Measurements from ENCODE around the gene SLC30A10.
"Not testable (repeated sequence)": the region's sequence is repeated elsewhere in the genome, so short reads cannot be mapped to it uniquely, and the experiment has no call there.

SLC30A10 gene

DNA sequence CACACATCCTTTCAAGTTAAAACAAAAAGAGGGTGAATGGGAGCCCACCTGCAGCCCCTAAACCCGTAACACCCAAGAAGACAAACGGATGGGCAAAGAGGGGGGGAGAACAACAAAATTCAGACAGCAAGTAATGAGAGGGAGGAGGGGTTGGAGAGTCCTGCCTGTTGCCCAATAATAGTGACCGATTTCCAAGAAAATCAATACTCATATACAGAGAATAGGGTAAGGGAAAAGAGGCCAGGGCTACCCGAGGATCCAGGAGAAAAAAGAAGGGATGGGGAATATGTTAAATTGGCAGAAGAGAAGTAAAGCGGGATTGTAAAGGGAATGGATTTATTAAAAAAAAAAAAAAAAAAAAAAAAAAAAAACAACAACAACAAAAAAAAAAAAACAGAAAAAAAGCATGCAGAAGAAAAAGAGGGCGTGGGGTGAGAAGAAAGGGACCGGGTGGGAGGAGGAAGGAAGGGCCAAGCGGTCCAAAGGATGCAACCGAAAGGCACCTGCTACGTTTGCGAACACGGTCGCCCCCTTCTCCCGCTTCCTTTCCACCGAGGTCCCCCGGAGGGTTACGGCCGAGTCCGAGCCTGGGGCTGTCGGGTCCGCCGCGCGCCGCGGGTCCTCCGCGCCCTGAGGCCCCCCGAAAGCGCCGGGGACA, 930 bp downstream of the SLC30A10 start:
- no peak for DNase-seq (ENCODE audit: low spot score)

DNA sequence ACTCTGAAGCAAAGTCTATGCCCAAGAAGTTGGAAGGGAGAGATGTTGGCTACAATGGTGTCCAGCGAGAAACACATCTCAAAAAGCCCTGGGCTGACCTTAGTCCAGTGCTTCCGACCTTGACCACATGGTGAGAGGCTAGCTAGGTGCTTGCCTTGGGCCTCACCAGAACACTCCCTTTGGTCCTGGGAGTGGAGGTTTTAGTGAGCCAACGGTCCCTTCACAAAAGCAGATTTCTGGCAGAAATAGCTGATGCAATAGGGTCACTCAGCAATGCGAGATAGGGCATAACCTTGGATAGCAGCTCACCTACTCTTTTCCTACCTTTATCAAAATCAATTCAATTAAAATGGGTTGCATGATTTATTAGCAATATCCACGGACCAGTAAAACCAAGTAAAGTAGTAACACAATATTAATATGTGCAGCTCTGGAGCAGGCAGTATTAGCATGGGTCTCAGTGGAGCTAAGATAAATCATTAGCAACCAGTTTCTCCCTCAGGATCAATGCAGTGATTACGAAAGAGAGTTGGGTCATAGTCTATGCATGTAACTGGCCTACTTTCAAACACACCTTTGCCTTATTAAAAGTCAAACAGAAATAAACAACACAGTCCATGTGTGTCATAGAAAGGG, 1.9 kb downstream of the SLC30A10 start:
- no peak for DNase-seq (ENCODE audit: low spot score)

DNA sequence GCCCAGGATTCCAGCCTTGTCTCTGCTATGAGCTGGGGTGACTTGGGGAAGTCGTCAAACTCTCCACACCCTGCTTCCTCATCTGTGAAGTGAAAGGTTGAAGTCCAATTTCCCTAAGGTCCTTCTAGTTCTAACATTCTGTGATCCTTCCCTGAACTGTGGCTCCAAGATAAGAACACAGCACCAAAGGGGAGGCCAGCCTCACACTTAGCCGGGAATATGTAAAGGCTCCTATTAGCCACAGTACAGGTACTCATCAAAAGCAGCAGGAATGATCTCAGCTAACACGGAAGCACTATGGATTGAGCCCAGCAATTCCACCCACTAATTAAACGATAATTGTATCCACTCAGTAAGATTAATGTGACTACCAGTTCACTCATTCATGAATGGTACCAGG, 4.0 kb downstream of the SLC30A10 start:
- DNase-seq (ENCODE audit: low spot score), result no peak

DNA sequence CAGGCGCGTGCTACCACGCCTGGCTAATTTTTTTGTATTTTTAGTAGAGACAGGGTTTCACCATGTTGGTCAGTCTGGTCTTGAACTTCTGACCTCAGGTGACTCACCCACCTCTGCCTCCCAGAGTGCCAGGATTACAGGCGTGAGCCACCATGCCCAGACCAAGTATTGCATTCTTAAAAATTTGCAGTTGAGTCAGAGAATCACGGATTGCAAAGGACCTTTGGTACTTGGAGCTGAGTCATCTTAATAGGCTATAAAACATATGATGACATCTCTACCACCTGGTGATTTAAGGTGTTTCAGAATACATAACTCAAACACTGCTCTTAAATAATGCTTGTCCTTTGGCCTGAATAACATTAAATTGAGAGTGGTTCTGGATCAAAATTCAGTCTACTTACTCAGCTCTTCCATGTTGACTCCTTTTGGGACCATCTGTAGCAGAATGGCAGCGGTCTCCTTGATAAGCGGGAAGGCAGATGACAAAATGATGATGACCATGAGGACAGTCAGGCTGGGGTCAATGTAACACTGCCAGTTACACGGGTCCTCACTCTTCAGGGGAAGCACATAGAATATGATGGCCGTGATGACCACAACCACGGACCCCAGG, 10.4 kb downstream of the SLC30A10 start:
- no peak for DNase-seq (ENCODE audit: low spot score)

DNA sequence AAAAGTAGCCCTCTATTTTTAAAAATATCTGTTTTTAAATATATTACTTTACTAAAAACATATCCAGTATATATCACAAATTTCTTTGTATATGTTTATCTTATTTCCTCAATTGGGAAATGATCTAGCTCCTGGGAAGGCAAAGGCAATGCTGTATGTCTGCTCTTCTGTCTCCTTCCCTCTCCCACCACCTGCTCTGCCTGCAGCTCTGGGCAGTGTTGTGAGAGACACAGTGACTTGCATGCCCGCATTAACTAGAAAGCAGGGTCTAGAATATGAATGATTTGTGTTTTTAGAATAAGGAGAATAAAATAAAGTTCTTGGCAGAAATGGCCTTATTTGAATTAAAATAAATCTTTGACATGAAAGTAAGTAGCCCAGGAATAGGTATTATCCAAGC, 11.1 kb downstream of the SLC30A10 start:
- DNase-seq (ENCODE audit: low spot score), result no peak

DNA sequence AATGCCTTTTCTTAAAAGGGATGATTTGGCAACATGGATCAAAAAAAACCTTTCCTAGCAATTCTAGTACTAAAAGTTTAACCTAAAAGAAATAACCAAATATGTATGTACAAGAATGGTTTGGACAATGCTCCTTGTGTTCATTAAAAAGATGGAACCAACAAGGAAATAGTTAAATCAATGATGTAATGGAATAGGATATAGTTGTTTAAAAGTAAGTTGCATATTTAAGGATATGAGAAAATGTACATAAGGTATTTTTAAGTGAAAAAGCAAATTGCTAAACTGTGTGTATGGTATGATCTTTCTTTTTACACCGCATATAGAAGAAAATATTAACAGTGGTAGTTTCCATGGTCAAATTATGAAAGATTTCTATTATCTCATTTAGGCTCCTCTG, 12.1 kb downstream of the SLC30A10 start:
- DNase-seq (ENCODE audit: low spot score), result no peak

DNA sequence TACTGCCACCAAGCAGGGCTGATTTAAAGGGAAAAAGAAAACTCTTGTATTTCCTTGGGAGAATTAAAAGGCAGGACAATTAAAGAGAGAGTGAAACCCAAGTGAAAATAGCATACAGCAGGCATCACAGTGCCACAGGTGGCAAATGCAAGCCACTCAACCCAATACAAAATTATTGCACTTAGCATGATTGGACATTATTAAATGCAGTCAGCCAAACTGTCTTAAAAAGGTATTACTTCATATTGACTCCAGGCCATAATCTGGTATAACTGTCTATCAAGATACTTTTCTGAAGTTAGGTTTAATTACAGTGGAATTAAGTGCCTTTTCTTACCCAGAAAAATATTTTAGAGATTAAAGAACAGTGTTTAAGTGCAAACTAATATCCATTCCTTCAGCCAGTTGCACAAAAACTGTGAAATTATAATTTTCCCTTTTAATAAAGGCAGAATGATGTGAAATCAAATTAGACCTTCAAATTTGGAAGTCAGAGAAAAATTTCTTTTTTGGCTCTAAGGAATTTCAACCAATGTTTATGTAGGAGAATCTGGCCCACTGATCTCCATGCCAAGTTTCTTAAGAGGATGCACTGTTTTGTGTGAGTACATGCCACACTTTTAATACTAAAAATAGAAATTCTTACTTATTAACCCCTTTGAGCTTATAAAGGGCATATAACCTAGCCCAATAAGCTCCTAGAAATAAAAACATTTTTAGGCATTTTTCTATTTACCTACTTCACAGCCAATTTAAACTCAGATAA, 15.2 kb downstream of the SLC30A10 start:
- no peak for DNase-seq (ENCODE audit: low spot score)

DNA sequence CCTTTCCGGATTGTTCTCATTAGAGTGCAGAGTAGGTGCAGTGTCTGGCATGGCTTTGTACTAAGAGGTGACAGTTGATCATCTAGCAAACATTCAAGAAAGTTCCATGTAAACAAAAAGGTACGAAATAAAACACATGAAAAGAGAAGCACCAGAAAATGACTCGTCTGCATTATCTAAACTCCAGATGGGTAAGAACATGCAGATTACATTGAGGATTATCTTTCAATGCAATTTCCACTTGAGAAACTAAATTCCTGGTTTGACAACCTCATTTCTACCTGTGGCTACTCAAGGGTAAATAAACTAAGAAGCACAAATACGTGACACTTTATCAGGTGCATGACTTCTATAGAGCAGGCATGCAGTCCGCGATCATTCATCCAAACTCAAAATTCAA, 17.6 kb downstream of the SLC30A10 start:
- no peak for DNase-seq (ENCODE audit: low spot score)

DNA sequence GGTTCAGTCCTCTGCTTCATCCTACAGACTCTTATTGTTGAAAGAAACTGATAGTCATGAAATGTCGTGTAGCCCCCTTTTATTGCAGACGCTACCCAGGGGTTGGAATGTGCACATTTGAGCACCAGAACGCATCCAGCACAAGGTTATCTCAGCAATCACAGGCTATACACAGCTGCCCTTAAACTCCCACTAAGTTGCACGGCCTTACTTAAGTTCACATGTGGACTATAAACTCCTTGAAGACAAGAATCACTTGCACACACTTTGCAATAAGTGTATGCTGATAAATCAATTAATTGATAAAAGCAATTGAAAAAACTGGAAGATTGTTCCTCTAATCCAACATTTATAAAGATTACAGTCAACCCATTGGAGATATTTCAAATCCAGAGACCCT, 18.9 kb downstream of the SLC30A10 start:
- no peak for DNase-seq (ENCODE audit: low spot score)

DNA sequence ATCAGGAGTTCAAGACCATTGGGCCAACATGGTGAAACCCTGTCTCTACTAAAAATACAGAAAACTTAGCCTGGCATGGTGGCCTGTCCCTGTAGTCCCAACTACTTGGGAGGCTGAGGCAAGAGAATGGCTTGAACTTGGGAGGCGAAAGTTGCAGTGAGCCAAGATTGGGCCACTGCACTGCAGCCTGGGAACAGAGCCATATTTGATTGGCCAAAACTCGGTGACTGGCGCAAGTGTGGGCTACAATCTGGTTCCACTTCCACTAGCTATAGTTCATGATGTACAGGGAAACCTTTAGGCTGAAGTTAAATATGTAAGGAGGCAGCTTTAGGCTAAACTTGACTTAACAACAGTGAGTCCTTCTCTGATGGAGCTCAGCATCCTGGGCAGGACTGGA, 20.2 kb downstream of the SLC30A10 start:
- DNase-seq (ENCODE audit: low spot score), result no peak

DNA sequence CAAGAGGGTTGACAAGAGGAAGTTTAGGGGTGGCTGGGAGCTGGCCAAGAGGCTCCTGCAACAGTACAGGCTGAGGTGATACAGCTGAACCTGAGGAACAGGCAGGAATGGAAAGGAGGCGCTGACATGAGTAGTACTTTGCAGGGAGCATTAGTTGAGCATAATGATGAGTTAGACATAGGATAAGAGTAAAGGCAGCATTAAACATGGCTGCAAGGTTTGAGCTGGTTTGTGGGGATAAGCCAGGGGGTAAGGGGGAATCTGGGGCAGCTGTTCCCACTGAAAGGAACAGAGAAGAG, 20.6 kb downstream of the SLC30A10 start:
- no peak for DNase-seq (ENCODE audit: low spot score)

DNA sequence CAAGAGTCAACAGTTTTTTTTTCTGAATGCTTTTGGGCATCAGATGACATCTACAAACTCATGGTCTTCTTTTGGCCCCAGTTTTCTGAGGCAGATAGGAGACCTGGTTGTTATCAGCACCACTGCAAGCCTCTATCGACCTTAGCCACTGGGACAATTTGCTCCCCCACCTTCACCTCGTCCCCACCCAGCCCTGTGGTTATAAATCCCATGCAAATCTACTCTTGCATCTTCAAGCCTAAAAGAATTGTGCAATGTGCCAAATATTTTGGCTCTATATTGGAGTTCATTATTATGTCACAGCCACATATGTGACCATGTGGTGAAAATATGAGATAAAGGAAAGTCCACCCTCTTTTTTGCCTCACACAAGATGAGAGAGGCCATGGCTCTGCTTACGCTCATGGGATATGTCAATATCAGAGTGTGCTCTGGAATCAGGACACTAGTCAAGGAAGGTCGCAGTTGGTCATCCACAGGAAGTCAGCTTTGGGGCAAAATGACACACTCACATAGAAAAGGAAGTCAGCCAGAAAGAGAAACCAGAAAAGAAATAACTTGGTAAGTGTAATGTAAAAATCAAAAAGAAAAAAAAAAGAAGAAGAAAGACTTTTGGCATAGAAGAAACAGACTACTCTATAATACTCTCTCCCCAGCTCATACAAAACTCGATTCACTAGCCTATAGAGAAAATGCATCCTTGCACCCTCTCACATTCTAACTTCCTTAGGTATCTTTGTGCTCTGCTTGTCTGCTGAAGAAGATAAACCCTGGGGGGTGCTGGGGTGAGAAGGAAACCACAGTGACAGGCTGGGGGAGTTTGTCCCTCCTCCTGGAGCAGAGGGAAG, 21.2 kb downstream of the SLC30A10 start:
- no peak for DNase-seq (ENCODE audit: low spot score)

DNA sequence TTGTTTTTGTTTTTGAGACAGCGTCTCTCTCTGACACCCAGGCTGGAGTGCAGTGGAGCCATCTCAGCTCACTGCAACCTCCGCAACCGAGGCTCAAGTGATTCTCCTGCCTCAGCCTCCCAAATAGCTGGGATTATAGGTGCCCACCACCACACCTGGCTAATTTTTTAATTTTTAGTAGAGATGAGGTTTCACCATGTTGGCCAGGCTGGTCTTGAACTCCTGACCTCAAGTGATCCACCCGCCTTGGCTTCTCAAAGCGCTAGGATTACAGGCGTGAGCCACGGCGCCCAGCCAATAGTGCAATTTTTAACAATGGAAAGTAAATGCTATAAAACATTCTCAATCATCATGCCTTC, 21.8 kb downstream of the SLC30A10 start:
- DNase-seq (ENCODE audit: low spot score), result not testable (repeated sequence)

DNA sequence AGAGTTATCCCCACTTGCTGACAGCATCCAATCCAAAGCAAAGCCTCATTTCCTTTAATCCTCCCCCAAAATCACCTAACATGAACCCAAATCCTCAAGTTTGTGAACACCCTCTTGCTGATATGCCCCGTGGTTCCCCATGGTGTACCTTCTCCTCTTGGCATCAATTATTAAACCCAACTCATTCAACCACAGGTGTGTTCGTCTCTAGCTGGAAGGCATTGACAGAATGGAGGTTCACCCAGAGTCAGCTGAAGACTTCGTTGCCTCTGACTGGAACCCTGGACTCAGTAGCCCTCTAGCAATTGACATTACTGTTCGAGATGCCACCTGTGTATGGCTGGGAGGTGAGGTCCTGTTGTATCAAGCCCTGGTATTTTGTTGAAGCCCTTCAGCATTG, 22.8 kb downstream of the SLC30A10 start:
- DNase-seq (ENCODE audit: low spot score), result no peak

DNA sequence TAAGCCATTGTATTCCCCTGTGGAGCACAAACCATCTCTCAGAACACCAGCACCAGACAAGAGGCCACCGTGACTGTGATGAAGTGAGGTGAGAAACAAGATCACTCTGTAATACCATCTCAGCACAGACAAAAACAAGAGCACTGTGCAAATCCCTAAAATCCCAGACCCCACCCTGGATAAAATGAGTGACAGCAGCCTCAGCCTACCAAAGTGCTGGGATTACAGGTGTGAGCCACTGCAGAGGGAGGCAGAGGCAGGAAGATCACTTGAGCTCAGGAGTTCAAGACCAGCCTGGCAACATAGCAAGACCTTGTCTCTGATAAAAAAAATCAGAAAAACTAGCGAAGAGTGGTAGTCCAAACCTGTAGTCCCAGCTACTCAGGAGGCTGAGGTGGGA, 23.4 kb downstream of the SLC30A10 start:
- no peak for DNase-seq (ENCODE audit: low spot score)

DNA sequence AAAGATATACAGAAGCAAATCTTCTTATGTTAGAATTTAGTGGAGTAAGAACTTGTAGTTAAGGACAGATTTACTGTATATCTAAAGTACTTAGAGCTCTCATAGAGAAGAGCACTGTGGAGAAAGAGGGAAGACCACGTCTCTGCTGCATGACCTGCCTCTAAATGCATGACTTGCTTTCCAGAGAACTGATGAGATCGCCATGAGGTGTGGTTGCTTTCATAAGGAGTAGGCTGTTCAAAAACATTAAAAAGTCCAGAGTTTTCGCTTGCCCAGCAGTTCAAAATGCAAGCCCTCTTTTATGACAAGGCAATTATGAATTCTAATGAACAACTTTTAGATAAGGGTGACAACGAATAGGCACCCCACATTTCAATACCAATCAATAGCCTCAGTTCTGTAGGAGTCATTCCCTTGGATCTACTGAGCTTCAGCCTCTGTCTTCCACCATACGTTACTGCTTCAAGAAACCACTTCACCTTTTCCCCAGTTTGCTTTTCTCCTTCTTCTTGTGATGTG, 24.9 kb downstream of the SLC30A10 start:
- no peak for DNase-seq (ENCODE audit: low spot score)

DNA sequence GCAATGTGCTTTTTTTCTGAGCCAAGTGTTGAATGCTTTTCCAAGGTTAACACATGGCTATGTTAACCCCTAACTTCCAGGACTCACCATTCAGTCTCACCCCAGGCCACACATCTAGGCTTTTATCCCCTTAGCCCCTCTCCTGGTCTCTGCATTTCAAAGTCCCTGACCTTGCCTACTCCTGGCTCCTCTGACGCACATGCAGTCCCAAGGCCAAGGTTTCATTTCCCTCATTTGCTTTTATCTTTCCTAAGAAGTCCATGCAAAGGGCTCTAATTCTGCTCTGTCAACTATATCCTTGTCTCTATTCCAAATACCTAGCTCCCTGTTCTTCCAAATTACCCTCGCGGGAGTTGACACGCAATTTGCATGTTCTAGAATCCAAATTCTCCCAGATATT, 25.4 kb downstream of the SLC30A10 start:
- DNase-seq (ENCODE audit: low spot score), result no peak

DNA sequence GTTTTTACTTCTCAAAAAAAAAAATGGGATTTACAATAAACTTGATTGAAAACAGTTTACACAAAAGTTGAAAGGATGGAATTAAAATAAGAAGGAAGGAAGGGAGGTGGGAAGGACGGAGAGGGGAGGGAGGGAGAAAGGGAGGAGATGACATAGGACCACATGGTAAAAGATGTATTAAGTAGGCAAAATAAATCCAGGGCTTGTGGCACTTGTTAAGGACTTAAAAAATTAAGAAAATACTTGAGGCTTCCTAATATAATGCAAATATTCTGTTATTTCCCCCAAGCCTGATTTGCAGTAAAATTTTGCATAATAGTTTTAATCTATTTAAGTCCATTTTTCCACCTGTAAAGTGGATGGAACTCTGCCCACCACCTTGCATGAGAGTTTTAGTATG, 27.5 kb downstream of the SLC30A10 start:
- no peak for DNase-seq (ENCODE audit: low spot score)

DNA sequence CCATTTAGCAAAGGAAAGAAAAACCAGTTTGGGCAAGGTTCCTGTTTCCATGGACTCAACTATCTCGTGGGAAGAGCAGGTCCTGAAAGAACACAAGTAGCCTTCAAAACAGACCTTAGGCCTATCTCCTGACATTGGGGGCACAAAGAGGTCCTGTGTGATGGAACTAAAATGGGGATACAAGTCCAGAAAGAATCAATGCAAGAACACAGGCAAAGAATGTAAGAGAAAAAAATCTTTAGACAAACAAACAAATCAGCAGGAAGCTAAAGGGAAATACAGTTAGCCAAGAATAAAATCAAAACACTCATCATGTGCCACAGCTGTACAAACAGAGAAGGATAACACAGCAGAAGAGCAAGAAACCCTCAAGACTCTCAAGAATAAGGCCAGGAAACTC, 28.2 kb downstream of the SLC30A10 start:
- DNase-seq (ENCODE audit: low spot score), result no peak

DNA sequence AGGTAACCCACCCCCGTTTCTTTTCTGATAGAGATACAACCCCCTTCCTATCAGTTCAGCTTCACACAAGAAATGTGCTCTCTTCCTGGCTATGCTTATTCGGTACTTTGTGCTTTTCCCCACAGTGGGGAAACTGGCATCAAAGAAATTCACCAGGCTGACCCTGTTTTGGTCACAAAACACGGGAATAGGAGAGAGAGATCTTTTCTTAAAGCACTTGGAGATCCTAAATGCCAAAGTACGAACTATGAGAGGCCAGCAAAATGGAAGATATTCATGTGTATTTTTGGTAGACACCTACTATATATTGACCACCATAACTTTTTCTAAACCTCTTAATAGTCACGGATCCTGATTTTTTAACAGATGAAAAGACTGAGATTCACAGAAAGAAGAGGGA, 30.0 kb downstream of the SLC30A10 start:
- DNase-seq (ENCODE audit: low spot score), result no peak

DNA sequence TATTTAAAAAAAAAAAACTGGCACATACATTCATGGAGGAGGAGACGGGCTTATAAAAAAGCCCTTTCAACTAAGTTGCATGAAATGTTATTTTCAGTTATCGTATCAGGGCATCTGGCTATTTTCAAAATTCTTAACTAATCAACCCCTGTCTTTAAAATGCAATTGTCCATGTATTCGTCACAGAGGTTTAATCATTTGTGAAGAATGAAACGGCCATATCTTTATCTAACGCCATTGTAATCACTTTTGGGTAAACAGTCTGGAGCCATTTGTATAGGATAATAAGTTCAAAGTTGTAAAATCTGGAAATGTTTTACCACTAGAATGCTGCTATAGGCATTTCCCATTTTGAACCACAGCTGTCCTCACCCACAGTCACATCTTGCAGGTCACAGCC, 30.4 kb downstream of the SLC30A10 start:
- no peak for DNase-seq (ENCODE audit: low spot score)

DNA sequence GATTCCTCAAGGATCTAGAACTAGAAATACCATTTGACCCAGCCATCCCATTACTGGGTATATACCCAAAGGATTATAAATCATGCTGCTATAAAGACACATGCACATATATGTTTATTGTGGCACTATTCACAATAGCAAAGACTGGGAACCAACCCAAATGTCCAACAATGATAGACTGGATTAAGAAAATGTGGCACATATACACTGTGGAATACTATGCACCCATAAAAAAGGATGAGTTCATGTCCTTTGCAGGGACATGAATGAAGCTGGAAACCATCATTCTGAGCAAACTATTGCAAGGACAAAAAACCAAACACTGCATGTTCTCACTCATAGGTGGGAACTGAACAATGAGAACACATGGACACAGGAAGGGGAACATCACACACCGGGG, 36.1 kb downstream of the SLC30A10 start:
- not testable (repeated sequence) for DNase-seq (ENCODE audit: low spot score)

Measured in hepatic stellate cell (primary cell).